Glomerular visceral epithelial cell (primary cell): ENCODE results near the gene SPINK5.

Experiments used
- DNase-seq: peaks from one replicate; pipeline ENCODE4 v3.0.0-alpha.2; 2016; ENCODE audit errors: extremely low spot score

SPINK5 gene

DNA sequence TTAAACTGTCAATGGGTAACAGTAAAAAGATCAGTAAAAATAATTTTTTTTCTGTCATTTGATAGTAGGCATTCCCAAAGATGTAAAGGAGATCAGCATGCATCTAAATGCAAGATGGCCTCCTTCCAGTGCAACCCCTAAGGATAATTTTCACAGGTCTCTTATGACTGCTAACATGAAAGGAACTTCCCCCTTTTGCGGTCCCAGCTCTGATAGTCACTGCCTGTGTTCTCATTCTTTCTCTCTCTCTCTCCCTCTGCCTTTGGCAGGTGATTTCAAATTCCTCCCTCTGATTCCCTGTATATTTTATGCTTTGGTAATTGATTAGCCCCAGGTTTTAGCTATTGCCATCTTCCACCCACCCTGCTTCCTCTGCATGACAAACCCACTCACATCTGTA, 113.4 kb downstream of the SPINK5 start:
- no peak for DNase-seq

DNA sequence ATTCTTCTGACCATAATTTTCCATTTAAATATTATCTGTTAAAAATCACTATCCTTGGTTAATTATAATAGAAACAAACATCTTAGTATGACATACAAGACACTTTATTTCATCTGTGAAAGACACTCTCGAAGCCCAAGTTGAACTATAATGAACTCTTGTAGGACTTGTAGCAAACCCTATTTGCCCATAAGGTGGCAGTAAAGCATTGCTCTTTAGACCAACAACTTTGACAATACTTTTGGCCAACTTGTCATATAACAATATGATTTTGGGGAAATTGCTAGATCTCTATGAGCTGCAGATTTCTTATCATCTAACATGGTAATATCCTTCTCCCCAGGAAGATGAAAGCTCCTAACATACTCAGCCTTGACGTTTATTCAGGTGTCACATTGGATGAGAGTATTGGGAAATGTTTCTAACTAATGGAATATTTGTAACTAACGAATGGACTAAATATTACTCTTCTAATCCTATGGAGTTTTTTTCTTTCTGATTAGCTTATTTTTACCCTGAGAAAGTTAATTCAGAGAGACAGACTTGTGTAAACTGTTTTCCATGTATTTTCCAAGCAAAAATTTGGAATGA, 115.5 kb downstream of the SPINK5 start:
- peak; percentile 52 for DNase-seq

DNA sequence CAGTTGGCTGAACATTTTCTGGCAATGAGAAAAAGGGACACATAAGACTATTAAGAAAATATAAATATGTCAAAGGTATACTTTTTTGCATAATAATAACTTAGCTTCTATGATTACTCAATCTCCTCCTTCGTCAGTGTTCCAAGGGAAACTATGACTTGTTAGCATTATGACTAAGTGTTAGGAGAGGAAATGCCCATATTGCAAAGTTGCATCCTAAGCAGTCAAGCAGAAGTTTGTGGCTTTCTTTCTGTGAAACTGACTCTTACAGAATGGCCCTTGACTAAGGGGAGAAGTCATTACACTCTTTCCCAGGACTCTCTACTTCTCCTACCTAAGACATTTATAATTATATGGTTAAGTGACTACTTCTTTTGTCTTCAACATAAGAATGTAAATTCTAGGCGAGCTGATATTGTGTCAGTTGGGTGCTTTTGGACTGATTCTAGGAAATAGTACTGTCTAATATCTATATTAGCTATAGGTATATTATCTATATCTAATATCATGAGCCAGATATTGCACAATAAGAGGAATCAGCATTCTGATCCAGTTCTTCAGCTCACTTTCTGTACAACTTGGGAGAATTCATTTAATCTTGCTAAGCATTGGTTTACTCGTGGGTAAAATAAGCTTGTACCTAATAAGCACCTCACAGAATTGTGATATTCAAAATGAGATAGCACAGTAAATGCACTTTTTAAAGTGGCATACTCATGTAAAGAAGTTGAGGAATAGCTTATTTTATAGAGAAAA, 122.6 kb downstream of the SPINK5 start:
- DNase-seq, result peak; percentile 44
